Psoas muscle (tissue), 8 donors: ENCODE data around the gene ORMDL1. TPM values are rescaled to one million over a fixed set of nuclear protein-coding genes. Genes with fewer than 3 reads are reported as not detected.

Experiments used
- ATAC-seq, 4 donors: fragments of 200-7000 bp; cut with Tn5 transposase; one replicate each; pipeline ENCODE4 v1.9.1; 2020; ENCODE audit warnings: moderate library complexity in 3 of 4, mild to moderate bottlenecking in 2 of 4
- DNase-seq, 2 donors: peaks; one replicate each; pipeline ENCODE4 v3.0.0-alpha.2; 2020
- H3K27ac ChIP-seq: fragments of 200-600 bp; one replicate; pipeline ENCODE4 v1.8.0; 2022
- H3K27me3 ChIP-seq, 3 donors: fragments of 200-600 bp in 1 of 3; one replicate each; pipeline versions ENCODE4 v1.6.1 to v1.8.0; 2013 to 2022; ENCODE audit warnings: low read length in 2 of 3, mild to moderate bottlenecking in 2 of 3, moderate library complexity in 1 of 3; ENCODE audit not compliant: insufficient read depth in 3 of 3
- H3K36me3 ChIP-seq, 2 donors: fragments of 200-600 bp in 1 of 2; one replicate each; pipeline versions ENCODE4 v1.6.1 to v1.8.0; 2013 to 2022; ENCODE audit warnings: low read depth in 1 of 2, mild to moderate bottlenecking in 1 of 2, moderate library complexity in 1 of 2; ENCODE audit not compliant: insufficient read depth in 1 of 2
- H3K4me1 ChIP-seq: fragments of 200-600 bp; one replicate; pipeline ENCODE4 v1.8.0; 2022
- H3K4me3 ChIP-seq: fragments of 200-600 bp; one replicate; pipeline ENCODE4 v1.8.0; 2022; ENCODE audit warnings: mild to moderate bottlenecking
- H3K9me3 ChIP-seq: fragments of 200-600 bp; one replicate; pipeline ENCODE4 v1.8.0; 2022
- CTCF ChIP-seq: fragments of 200-600 bp; IDR thresholded peaks from one replicate; pipeline ENCODE4 v1.8.0; 2022; ENCODE audit warnings: antibody characterized with exemption
- WGBS, 3 donors: extraction: QIAGEN DNeasy Blood & Tissue Kit; methylation state at CpG; one replicate each; pipeline versions ENCODE4 v1.1.6 to v1.1.7; 2013; 5-methylcytosine and 5-hydroxymethylcytosine counted together
- intact Hi-C, 2 donors: fragments of 100-400 bp; cut with DNase I; formaldehyde crosslinking; loops; one replicate each; pipeline versions ENCODE4 v1.11.0 to v1.14.2; 2022
- polyA plus RNA-seq, 3 donors: library from polyadenylated mRNA; stranded (reverse); fragments of 200-250 nt; gene quantifications; one replicate each; pipeline ENCODE4 v1.2.3, GENCODE V29; 2013
- total RNA-seq, 4 donors: library from RNA; stranded (reverse); fragmentation: NEBNext Ultra II Directional in 2 of 4; extraction: Animal tissue kit (Norgen Biotek cat#: 25700) in 2 of 4; gene quantifications; one replicate each; pipeline versions ENCODE4 v1.2.1 to v1.2.4, GENCODE V29; 2021 to 2023
- donor health status: healthy with polysubstance abuse.
- donor health status: DM: no; HTN: no; CAD: no; lungs with moderate emphysema.
- donor health status: Bipolar disorder and iron deficiency.
- donor health status: healthy.
- donor health status: DM: yes; HTN: yes; CAD: no.
- donor health status: DM: no; HTN: no; CAD: no.
- donor health status: DM: no; HTN: no; CAD: no.
- donor health status: DM: yes; HTN: yes; CAD: no.

The ORMDL1 gene
- total and polyA plus RNA-seq, 7 donors = 18.7 to 54.5 (median 22.2) TPM

- Histone ChIP-seq H3K4me3 (peak overlapping the region; percentile 73), H3K36me3 (peaks cover 0 to 62% of the 10 kb centered on the region in 2 donors), H3K4me1 (peaks cover 27% of the 10 kb centered on the region), H3K9me3 (no peaks in the 10 kb centered on the region), H3K27ac (peak overlapping the region; percentile 98), H3K27me3 (no peaks in the 10 kb centered on the region)
- DNase-seq = no peak
- peak in 1 of 4 donors; percentile 13 for ATAC-seq
- WGBS, 3 donors = 0 to 1% (median 0%) methylated on average over 17 of the region's 17 CpGs
- no peak for TF ChIP-seq CTCF
- intact Hi-C loops = loop anchor here in 1 of 2 donors (2.0 kb wide), 1 partner anchor 19 kb away; no protein-coding TSS in a partner anchor
Observed at GRCh38 chr2:189783451-189783926, 650 bp downstream of the ORMDL1 start.

- H3K9me3 ChIP-seq = no peaks in the 10 kb centered on the region
- DNase-seq (no peak), ATAC-seq (no peak)
- peak overlapping the region; percentile 73 for H3K4me3 ChIP-seq
- peaks cover 0 to 62% of the 10 kb centered on the region in 2 donors for H3K36me3 ChIP-seq
- TF ChIP-seq CTCF = no peak
- WGBS, 3 donors = 36 to 47% (median 46%) methylated on average over 4 of the region's 4 CpGs
- H3K4me1 ChIP-seq = peaks cover 27% of the 10 kb centered on the region
- peak overlapping the region; percentile 98 for H3K27ac ChIP-seq
- H3K27me3 ChIP-seq = no peaks in the 10 kb centered on the region
- intact Hi-C loops = loop anchor here in 1 of 2 donors (2.0 kb wide), 1 partner anchor 17 kb away; no protein-coding TSS in a partner anchor
Observed at GRCh38 chr2:189782221-189782671, 1.9 kb downstream of the ORMDL1 start.

- ATAC-seq = no peak
- peak overlapping the region; percentile 72 for H3K27ac ChIP-seq
- peaks cover 6% of the 10 kb centered on the region for H3K4me1 ChIP-seq
- no peaks in the 10 kb centered on the region for H3K9me3 ChIP-seq
- 90 to 99% (median 97%) methylated on average over 1 of the region's 1 CpG for WGBS, 3 donors
- no peak overlapping the region for H3K4me3 ChIP-seq
- no peaks in the 10 kb centered on the region for H3K27me3 ChIP-seq
- no peak for DNase-seq
- intact Hi-C loops = no loop called here
- TF ChIP-seq CTCF = no peak
- peaks cover 2 to 100% of the 10 kb centered on the region in 2 donors for H3K36me3 ChIP-seq
Observed at GRCh38 chr2:189772212-189772611, 11.9 kb downstream of the ORMDL1 start.

- Histone ChIP-seq H3K4me3 (no peak overlapping the region), H3K27me3 (no peaks in the 10 kb centered on the region), H3K4me1 (peaks cover 6% of the 10 kb centered on the region), H3K9me3 (no peaks in the 10 kb centered on the region), H3K36me3 (peaks cover 2 to 97% of the 10 kb centered on the region in 2 donors), H3K27ac (peak overlapping the region; percentile 72)
- DNase-seq (no peak), ATAC-seq (peak; percentile 72 to 92 (median 84))
- no peak for TF ChIP-seq CTCF
- WGBS, 3 donors = 54 to 66% (median 59%) methylated on average over 6 of the region's 6 CpGs
- intact Hi-C loops = no loop called here
Observed at GRCh38 chr2:189770590-189771322, 13.4 kb downstream of the ORMDL1 start.
